ENCODE measurements around the gene ADAMTSL1. TPM values are rescaled to one million over a fixed set of nuclear protein-coding genes. Genes with fewer than 3 reads are reported as not detected.
A peak's percentile ranks its signal among the peaks of the same experiment; 100 is the strongest.

The ADAMTSL1 gene
- total RNA-seq = 1 to 10 TPM; 2.0 to 7.3 (median 3.7) TPM

GRCh38 chr9:18473652-18474279, at the start of gene ADAMTSL1:
Gene ADAMTSL1, plus strand, starts transcription at chr9:18474153. Its CDS starts 80 bp downstream, at chr9:18474233.
- ATAC-seq (ENCODE audit: low FRiP score) = peak; percentile 49

GRCh38 chr9:18427691-18428090, 46.3 kb upstream of the ADAMTSL1 start:
- DNase-seq (ENCODE audit: low spot score) = no peak
- TF ChIP-seq CTCF (IDR thresholded peaks at IDR 0.05) = no peak
- no peak for ATAC-seq (ENCODE audit: low FRiP score)

More at GRCh38 chr9:18473652-18474279, at the start of gene ADAMTSL1:
- no peak for TF ChIP-seq CTCF (IDR thresholded peaks at IDR 0.05)
- no peak for DNase-seq (ENCODE audit: low spot score)

GRCh38 chr9:18428661-18429060, 45.3 kb upstream of the ADAMTSL1 start:
- ATAC-seq (ENCODE audit: low FRiP score) (no peak), DNase-seq (ENCODE audit: low spot score) (no peak)
- TF ChIP-seq CTCF (IDR thresholded peaks at IDR 0.05) = no peak

GRCh38 chr9:18429070-18429469, 44.9 kb upstream of the ADAMTSL1 start:
- no peak for TF ChIP-seq CTCF (IDR thresholded peaks at IDR 0.05)
- DNase-seq (ENCODE audit: low spot score) (no peak), ATAC-seq (ENCODE audit: low FRiP score) (no peak)

GRCh38 chr9:18433620-18434019, 40.3 kb upstream of the ADAMTSL1 start:
- ATAC-seq (ENCODE audit: low FRiP score) = no peak
- DNase-seq (ENCODE audit: low spot score) = no peak
- TF ChIP-seq CTCF (IDR thresholded peaks at IDR 0.05) = no peak

GRCh38 chr9:18437315-18438201, 36.4 kb upstream of the ADAMTSL1 start:
- ATAC-seq (ENCODE audit: low FRiP score) (peak; percentile 33), DNase-seq (ENCODE audit: low spot score) (no peak)

More at GRCh38 chr9:18437315-18438201, 36.4 kb upstream of the ADAMTSL1 start:
- TF ChIP-seq CTCF (IDR thresholded peaks at IDR 0.05) = no peak

All from omental fat pad (tissue), 4 donors.